Hematopoietic multipotent progenitor cell (in vitro differentiated cells): Measurements from ENCODE around the gene SLC15A3. TPM values are rescaled to one million over a fixed set of nuclear protein-coding genes. Genes with fewer than 3 reads are reported as not detected.

ENCODE experiments used
- DNase-seq, 3 donors: peaks; one replicate each; pipeline ENCODE4 v3.0.0-alpha.2; 2011 to 2015; ENCODE audit warnings: low read depth in 2 of 3, low spot score in 2 of 3
- total RNA-seq: library from RNA; depleted of rRNA; stranded (reverse); fragments of >200 nt; gene quantifications from one replicate; pipeline ENCODE4 v1.2.3, GENCODE V29; 2012

SLC15A3 gene
- total RNA-seq, 1 donor, result 1.6 TPM

DNA sequence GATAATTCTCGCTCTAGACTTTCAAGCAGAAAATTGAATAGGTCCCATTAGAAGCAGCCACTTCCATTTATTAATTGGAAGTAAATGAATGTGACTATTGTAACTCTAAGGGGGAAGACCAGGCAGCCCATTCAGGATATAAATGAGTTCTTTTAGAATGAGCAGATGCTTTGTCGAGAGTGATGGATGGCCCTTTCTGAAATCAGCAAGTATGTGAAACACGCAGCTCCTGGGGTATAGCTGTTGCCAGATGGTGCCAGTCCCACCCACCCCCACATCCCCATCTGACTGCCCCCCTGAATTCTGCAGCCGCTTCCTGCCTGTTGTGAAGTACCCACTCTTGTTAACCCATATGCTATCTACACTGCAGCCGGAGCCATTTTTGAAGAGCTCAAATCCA lies 3.7 kb downstream of the SLC15A3 start:
- DNase-seq, result no peak

DNA sequence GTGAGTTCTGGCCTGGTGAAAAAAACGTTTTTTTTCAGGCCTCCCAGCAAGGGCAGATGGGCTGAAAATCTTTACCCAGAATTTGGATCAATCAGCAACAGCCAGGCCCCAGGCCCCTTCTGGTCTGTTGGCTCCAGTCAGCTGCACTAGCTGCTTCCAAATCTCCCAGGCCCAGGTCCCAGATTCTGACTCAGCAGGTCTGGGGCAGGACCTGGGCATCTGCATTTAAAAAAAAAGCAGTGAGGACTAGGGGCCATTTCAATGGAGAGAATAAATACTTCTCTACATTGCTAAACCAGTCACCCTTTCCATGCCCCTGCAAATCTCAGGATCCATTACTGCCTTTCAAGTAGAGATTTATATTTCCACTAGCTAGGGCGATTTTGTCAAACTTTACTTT lies 4.3 kb downstream of the SLC15A3 start:
- DNase-seq, result no peak

DNA sequence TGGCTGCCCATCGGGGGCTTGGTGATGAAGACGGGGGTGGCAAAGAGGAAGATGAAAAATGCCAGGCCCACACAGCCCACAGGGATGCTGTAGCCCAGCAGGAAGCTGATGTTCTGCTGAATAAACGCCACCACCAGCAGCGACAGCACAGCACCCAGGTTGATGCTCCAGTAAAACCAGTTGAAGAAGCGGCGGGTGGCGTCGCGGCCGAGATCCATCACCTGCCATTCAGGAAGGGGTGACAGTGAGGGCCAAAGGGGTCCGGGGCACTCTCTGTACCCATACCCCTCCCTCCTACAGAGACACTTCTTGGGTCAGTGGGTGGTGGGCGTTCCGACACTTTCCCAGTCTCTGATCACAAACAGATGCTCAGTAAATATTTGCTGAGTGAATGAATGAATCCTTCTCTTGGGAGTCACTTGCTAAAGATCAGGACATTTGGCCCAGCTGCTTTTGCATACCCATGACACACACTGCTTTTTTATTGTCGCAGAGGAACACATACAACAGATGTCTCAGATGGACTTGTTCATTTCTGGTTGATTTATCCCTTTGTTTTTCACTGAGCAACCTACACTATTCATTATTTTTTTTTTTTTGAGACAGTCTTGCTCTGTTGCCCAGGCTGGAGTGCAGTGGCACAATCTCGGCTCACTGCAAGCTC lies 5.2 kb downstream of the SLC15A3 start:
- no peak for DNase-seq

DNA sequence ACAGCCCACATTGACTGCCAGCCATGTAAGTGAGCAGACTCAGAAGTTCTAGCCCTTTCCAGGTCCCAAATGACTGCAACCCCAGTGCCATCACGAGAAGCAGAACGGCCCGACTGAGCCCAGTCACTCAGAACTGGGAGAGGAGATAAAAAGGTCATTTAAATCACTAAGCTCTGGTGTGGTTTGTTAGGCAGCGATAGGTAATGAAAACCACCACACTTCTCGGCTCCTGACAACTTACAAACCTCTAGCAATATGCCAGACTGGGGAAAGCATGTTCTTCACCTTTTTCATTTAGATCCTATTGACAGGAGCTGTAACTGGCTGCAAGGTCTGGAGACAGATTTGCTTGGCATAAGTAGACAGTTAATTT lies 6.7 kb downstream of the SLC15A3 start:
- DNase-seq, result no peak

DNA sequence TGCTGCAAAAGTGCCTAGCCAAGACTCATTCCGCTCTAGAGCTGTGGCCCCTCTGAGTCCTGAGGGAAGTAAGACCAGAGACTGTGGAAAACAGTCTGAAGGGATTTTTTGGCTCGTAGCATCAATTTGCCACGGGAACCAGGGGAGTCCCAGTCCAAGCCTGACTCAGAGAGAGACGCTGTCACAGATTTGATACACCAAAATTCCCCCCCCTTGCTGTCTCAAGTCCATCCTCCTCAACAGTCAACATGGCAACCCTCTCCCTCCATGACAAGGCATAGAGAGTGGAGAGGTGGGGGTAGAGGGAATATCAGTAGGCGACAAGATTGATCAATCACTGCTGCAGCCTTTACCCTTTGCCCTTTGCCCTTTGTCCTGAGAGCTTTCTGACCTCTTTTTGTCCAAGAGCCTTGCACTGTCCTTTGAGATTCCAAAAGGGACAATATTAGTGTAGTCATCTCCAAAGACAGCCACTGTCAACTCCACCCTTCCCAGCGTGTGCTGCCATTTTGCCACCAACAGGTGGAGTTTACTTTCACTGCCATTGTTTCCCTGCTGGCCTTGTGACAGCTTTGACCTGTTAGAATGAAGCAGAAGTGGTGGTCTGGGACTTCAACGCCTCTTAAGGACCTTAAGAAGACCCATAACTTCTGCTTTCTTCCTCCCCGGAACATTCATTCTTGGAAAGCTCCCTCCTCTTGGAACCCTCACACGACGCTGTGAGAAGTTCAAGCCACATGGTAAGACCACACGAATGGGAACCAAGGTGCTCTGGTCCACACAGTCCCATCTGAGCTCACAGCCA lies 7.3 kb downstream of the SLC15A3 start:
- peak in 1 of 3 donors; percentile 51 for DNase-seq

DNA sequence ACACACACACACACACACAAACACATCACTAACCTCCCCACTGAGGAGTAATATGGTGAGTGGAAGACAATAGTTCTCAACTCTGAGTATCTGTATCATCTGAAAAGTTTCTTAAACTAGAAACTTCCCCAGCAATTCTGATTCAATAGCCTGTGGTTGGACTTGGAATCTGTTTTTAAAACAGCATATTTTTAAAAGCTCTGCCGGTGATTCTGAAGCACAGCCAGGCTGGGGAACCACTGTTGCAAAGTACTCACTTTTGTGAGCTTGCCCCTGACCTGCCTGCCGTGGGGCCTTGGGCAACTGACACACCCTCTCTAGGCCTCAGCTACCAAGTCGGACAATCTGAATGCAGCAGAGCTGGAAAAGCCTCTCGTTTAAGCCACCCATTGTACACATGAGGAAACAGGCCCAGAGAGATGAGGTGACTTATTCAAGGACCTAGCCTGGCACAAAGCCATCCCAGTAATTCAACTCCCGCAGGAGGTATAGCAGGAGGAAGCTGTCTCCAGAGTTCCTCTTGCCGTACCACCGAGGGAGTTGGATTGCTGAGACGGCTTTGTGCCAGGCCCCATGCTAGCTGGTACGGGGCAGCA lies 8.9 kb downstream of the SLC15A3 start:
- DNase-seq, result no peak

DNA sequence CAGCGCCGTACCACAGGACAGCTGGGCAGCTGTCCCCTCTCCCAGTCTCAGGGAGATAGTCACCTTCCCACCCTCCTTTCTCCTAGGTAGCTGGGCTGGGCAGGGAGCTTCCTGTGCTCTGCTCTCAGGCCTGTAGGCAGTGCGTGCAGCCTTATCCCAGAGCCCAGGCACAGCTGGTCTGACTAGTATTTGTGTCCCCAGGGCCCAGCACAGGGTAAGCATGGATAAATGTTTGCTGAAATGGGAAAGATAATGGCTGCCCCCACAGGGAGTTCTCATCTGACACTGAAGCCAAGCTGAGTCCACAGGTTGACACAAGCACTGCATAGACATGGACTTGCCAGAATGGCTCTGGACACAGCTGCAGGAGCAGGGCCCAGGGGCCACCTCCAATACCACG lies 9.8 kb downstream of the SLC15A3 start:
- no peak for DNase-seq

DNA sequence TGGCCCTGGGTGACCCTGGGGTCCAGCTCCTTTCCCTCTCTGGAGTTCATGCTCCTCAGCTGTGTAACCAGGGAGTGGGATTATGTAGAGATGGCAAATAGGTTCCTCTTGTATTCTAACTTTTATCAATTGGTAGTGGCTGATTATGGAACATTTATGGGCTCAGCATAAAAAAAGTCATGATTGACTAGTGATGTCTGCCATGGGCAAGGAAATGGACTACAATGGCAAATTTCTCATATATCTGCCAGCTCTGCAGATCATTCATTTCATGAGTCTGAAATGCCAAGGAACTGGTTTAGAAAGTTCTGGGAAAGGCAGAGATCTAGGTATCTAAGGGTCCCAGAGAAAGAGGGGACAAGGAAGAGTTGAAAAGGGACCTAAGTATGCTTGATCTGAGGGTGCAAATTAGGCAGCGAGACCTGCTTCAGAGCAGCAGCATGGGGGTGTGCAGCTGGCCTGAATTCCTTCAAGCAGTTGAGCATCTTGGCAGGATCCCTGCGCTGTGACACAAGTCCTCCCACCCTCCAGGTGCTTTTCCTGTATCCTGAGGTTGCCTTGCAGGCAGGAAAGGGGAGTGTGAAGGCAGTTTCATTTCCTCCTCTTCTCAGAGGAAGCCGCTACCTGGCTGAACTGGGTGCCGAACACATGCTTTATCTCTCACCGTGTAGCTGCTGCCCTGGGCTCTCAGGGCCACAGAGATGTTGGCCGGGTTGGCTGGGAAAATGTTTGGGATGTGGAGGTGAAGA lies 10.4 kb downstream of the SLC15A3 start:
- no peak for DNase-seq

DNA sequence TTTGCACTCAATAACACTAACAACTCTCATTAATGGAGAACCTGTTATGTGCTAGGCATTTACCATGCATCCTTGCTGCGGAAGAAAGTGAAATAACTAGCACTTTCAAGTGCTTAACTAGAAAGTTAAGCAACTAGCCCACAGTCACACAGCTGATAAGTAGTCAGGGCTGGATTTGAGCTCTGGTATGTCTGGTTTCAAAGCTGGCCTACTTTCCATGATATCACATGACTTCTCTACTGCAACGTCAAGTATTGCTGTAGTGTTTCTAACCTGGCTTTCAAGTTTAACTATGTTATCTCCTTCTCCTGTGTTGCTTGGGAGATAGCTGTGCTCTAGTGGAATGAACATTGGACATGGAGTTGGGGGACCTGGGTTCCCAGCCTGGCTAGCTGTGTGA lies 12.1 kb downstream of the SLC15A3 start:
- DNase-seq, result no peak

DNA sequence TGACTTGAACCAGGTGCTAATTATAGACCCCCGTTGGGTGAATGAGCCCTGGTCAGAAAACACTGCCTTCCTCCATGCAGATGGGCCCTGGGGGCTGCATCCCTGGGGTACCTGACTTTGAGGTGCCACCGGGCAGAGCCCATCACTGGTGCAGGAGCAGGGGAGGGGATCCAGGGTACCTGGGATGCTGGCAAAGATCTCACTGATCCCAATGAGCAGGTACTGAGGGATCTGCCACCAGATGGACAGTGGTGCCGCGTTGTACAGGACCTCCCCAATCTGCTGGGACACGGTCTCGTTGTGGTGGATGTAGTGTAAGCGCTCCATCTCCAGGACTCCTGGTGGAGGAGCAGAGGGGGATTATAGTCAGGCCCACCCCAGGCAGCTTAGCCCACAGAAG lies 12.7 kb downstream of the SLC15A3 start:
- no peak for DNase-seq

DNA sequence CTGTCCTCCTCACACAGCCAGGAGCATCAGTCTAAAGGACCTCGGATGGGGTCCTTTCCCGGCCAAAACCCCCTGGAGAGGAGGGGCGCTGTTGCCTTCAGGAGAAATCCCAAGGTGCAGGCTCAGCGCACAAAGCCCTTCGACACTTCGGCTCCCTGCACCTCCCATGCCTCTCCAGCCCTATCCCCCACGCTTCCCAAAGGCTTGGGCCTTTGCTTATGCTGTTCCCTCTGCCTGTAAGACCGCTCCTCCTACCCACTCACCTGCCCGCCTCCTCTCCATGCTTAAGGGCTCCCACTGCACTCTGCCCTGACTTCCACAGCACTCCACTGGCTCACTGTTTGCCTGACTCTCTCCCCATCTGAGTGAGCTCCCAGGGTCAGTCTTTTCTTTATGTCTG lies 13.5 kb downstream of the SLC15A3 start:
- no peak for DNase-seq

DNA sequence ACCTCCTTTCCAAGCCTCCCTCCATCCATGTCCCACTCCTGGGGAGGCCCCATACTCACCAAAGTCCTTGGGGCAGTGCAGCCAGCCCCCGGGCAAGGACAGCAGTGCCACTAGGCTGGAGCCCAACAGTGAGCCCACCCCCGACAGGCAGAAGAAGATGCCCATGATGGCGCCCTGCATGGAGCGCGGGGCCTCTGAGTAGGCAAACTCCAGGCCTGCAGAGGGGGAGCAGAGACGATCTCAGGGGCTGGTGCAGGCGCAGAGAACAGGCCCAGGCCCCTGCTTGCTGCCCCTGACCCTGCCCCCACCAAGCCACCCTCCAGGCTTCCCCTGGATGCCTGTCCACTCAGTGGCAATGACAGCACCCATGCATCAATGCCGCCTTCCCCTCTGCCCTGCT lies 14.2 kb downstream of the SLC15A3 start:
- DNase-seq, result no peak

DNA sequence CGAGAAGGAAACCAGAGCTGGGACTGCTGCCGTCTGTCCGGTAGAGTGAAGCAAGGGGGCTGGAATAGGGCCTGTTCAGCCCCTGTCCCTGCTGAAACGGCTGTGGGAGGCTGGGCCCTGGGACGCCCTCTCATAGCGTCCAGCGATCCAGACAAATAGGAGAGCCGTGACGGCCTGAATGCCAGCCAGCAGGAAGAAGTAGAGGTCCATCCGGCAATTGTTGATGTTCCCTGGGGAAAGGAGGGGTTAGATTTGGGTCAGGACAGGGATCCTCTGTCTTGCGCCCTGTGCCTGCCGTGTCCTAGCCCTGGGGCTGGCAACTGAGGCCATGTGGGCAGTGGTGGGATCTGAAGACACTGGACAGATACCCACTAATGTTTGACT lies 14.8 kb downstream of the SLC15A3 start:
- DNase-seq, result no peak

DNA sequence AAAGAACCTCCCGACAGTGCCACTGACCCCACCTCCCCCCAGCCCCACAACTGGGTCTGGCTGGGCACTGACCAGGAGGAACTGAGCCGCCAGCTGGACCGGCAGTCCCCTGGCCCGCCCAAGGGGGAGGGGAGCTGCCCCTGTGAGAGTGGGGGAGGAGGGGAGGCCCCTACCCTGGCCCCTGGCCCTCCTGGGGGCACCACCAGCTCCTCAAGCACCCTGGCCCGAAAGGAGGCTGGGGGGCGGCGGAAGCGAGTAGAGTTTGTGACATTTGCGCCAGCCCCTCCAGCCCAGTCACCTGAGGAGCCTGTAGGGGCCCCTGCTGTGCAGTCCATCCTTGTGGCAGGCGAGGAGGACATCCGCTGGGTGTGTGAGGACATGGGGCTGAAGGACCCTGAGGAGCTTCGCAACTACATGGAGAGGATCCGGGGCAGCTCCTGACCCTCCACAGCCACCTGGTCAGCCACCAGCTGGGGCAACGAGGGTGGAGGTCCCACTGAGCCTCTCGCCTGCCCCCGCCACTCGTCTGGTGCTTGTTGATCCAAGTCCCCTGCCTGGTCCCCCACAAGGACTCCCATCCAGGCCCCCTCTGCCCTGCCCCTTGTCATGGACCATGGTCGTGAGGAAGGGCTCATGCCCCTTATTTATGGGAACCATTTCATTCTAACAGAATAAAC lies 15.4 kb downstream of the SLC15A3 start:
- no peak for DNase-seq

DNA sequence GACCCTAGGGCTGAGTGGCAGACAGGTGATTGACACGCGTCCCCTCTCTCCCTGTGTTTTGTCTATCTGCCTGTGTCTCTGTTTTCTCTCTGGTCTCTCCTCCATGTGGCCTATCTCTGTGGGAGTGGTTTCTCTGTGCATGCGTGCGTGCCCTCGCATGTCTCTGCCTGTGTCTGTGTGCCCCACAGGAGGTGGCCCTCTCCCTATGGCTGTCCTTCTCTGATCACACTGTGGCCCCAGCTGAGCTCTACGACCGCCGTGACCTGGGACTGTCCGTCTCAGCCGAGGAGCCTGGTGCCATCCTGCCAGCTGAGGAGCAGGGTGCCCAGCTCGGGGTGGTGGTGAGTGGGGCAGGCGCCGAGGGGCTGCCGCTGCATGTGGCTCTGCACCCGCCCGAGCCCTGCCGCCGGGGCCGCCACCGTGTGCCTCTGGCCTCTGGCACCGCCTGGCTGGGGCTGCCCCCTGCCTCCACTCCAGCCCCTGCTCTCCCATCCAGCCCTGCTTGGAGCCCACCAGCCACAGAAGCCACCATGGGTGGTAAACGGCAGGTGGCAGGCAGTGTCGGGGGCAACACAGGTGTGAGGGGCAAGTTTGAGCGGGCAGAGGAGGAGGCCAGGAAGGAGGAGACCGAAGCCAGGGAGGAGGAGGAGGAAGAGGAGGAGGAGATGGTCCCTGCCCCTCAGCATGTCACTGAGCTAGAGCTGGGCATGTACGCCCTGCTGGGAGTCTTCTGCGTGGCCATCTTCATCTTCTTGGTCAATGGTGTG lies 16.1 kb downstream of the SLC15A3 start:
- DNase-seq, result no peak

DNA sequence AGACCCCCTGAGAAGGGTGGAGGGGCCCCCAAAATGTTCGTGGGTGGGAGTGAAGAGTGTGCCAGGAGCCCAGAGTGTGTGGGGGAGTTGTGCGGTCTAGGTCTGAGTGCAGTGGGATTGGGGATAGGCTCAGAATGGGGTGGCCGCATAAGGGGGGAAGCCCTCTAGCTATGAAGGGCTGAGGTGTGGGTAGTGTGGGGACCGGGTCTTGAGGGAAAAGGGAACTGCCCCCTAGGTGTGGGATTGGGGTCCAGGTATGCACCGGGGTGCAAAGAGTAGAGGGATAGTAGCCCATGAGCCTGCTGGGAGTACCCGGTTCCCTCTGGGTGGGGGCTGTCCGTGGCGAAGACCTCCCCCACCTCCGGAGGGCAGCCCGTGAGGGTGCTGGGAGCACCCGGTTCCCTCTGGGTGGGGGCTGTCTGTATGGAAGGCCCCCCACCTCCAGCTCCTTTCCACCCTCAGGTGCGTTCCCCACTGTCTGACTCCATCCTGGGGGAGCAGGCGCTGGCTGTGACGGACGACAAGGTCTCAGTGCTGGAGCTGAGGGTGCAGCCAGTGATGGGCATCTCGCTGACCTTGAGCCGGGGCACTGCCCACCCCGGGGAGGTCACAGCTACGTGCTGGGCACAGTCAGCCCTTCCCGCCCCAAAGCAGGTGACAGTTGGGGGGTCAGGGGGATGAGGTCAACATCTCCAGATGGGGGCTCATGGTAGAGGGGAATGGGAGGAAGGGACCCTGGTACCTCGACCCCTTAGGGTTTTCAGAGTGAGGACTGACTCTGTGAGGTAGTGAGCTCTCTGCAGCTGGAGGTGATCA lies 17.0 kb downstream of the SLC15A3 start:
- no peak for DNase-seq

DNA sequence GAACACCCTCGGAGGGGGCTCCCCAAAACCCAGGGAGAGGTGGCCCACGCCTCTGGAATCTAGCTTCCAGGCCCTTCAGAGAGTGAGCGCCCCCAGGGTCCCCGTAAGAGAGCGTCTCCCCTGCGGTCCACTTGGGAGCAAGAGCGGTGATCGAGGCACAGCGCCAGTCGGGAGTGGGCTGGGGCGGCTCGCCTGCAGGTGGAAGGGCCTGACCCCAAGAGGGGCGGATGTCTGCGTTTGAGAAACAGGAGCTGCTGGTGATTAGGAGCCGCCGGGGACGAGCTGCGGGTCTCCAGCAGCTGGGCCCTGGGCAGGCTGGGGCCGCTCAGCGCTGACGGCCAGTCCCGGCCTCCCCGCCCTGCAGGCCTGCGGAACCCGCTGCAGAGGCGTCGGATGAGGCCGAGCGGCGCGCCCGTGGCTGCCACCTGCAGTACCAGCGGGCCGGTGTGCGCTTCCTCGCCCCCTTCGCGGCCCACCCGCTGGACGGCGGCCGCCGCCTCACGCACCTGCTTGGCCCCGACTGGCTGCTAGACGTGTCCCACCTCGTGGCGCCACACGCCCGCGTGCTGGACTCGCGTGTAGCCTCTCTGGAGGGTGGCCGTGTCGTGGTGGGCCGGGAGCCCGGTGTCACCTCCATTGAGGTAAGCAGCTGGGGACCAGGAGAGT lies 17.7 kb downstream of the SLC15A3 start:
- no peak for DNase-seq

DNA sequence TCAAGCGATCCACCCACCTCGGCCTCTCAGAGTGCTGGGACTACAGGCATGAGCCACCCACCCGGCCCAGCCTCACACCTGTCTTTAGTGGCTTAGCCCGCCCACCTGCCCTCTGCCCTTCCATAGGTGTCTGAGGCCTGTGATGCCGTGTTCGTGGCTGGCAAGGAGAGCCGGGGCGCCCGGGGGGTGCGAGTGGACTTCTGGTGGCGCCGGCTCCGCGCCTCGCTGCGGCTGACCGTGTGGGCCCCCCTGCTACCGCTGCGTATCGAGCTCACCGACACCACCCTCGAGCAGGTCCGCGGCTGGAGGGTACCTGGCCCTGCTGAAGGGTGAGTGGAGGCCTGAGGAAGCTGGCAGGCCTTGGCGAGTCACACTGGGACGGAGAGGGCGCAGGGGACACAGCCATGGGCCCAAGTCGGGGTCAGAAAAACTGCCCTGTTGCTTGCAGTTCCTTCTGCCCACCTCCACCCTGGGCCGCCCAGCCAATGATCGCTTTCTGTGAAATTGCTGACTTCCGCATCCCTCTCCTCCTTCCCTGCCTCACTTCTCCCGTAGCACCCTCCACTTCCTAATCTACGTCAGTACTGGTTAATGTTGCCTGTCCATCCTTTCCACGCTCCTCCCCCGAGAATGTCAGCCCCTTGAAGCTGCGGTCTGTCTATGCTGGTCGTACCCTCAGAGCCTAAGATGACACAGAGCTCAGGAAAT lies 18.4 kb downstream of the SLC15A3 start:
- no peak for DNase-seq
